Thoracic aorta (tissue), 2 donors: ENCODE measurements around the gene AK1. TPM values are rescaled to one million over a fixed set of nuclear protein-coding genes. Genes with fewer than 3 reads are reported as not detected.
"Not testable (repeated sequence)": the region's sequence is repeated elsewhere in the genome, so short reads cannot be mapped to it uniquely, and the experiment has no call there.

Experiments used
- ATAC-seq: fragments of 150-250 bp; one replicate; pipeline ENCODE4 v1.8.0; 2017; ENCODE audit warnings: low read depth; ENCODE audit not compliant: insufficient number of reproducible peaks, low FRiP score
- DNase-seq: peaks from one replicate; pipeline ENCODE4 v3.0.0-alpha.2; 2020; ENCODE audit warnings: low spot score
- H3K27ac ChIP-seq, 2 donors: fragments of 200-600 bp; sonication (generic); 1 replicate in 1 of 2; 2 replicates in 1 of 2; pipeline ENCODE4 v1.5.1; 2016; ENCODE audit warnings: mild to moderate bottlenecking in 2 of 2, moderate library complexity in 2 of 2
- H3K27me3 ChIP-seq: fragments of 200-600 bp; sonication (generic); replicated peaks from 2 replicates; pipeline ENCODE4 v1.6.0; 2016; ENCODE audit warnings: mild to moderate bottlenecking; ENCODE audit not compliant: insufficient read depth
- H3K36me3 ChIP-seq: fragments of 200-600 bp; sonication (generic); one replicate; pipeline ENCODE4 v1.5.1; 2016
- H3K4me1 ChIP-seq, 2 donors: fragments of 200-600 bp; sonication (generic); 1 replicate in 1 of 2; 2 replicates in 1 of 2; pipeline versions ENCODE4 v1.5.1 to v1.6.0; 2016; ENCODE audit warnings: low read depth in 2 of 2, mild to moderate bottlenecking in 1 of 2; ENCODE audit not compliant: control insufficient read depth in 1 of 2
- H3K4me3 ChIP-seq: fragments of 200-600 bp; sonication (generic); 2 replicates; pipeline ENCODE4 v1.5.1; 2016; ENCODE audit warnings: mild to moderate bottlenecking
- H3K9me3 ChIP-seq: fragments of 200-600 bp; sonication (generic); 2 replicates; pipeline ENCODE4 v1.5.1; 2016
- CTCF ChIP-seq: fragments of 200-600 bp; sonication (generic); IDR thresholded peaks from one replicate; pipeline ENCODE4 v1.5.1; 2019; ENCODE audit warnings: antibody characterized with exemption
- total RNA-seq, 2 donors: library from RNA; depleted of rRNA; stranded (reverse); fragments of >200 nt; gene quantifications; one replicate each; pipeline versions ENCODE4 v1.1.0 to v1.2.3, GENCODE V29; 2016

AK1 gene
- total RNA-seq, 2 donors from 2014 or later: 35.1 to 77.7 TPM

- no peaks in the 10 kb centered on the region for H3K9me3 ChIP-seq
- peaks cover 7 to 19% of the 10 kb centered on the region in 2 donors for H3K4me1 ChIP-seq
- H3K4me3 ChIP-seq: no peak overlapping the region
- no peak for ATAC-seq
- no peak for TF ChIP-seq CTCF
- peaks cover 40% of the 10 kb centered on the region for H3K36me3 ChIP-seq
- DNase-seq: no peak
- peak overlapping the region; percentile 32 to 52 for H3K27ac ChIP-seq
- no peaks in the 10 kb centered on the region for H3K27me3 ChIP-seq
Measured at GRCh38 chr9:127883959-127884358, 6.5 kb upstream of the AK1 start.

- not testable (repeated sequence) for H3K27ac ChIP-seq, H3K27me3 ChIP-seq, H3K4me3 ChIP-seq, H3K9me3 ChIP-seq, DNase-seq, ATAC-seq
- H3K36me3 ChIP-seq: peaks cover 19% of the 10 kb centered on the region
- H3K4me1 ChIP-seq: peaks cover 11 to 33% of the 10 kb centered on the region in 2 donors
Measured at GRCh38 chr9:127881715-127882114, 4.2 kb upstream of the AK1 start.

GRCh38 chr9:127880143-127880542 is 2.7 kb upstream of the AK1 start:
- H3K36me3 ChIP-seq: peaks cover 4% of the 10 kb centered on the region
- no peak for TF ChIP-seq CTCF
- H3K4me3 ChIP-seq: no peak overlapping the region
- no peak for ATAC-seq
- no peak for DNase-seq
- H3K9me3 ChIP-seq: no peaks in the 10 kb centered on the region
- peaks cover 23 to 42% of the 10 kb centered on the region in 2 donors for H3K4me1 ChIP-seq
- no peak overlapping the region for H3K27ac ChIP-seq
- H3K27me3 ChIP-seq: no peaks in the 10 kb centered on the region

GRCh38 chr9:127878652-127879390 is 1.3 kb upstream of the AK1 start:
- Histone ChIP-seq H3K36me3 (no peaks in the 10 kb centered on the region), H3K4me3 (no peak overlapping the region), H3K9me3 (no peaks in the 10 kb centered on the region), H3K27ac (peak overlapping the region in 1 of 2 donors; percentile 75), H3K27me3 (no peaks in the 10 kb centered on the region), H3K4me1 (peaks cover 23 to 42% of the 10 kb centered on the region in 2 donors)
- DNase-seq (no peak), ATAC-seq (no peak)
- no peak for TF ChIP-seq CTCF

- Histone ChIP-seq H3K36me3 (no peaks in the 10 kb centered on the region), H3K4me3 (peak overlapping the region; percentile 80), H3K27ac (peak overlapping the region in 1 of 2 donors; percentile 75), H3K27me3 (no peaks in the 10 kb centered on the region), H3K9me3 (no peaks in the 10 kb centered on the region), H3K4me1 (peaks cover 27 to 49% of the 10 kb centered on the region in 2 donors)
- DNase-seq (no peak), ATAC-seq (no peak)
- no peak for TF ChIP-seq CTCF
Measured at GRCh38 chr9:127878001-127878651, 651 bp upstream of the AK1 start.
